Uterus (tissue), 2 donors: ENCODE measurements around the gene RAN.

Experiments used
- CTCF ChIP-seq, 4 experiments: fragments of 200-600 bp in 2 of 4; fragments of 450-650 bp in 2 of 4; sonication (generic) in 2 of 4; IDR thresholded peaks; one replicate each; pipeline ENCODE4 v1.5.1; 2016 to 2019; ENCODE audit warnings: antibody characterized with exemption in 4 of 4, mild to moderate bottlenecking in 2 of 4, moderate library complexity in 1 of 4
- POLR2A ChIP-seq, 2 donors: fragments of 450-650 bp; IDR thresholded peaks; one replicate each; pipeline ENCODE4 v1.6.1; 2016; ENCODE audit warnings: antibody characterized with exemption in 2 of 2, mild to moderate bottlenecking in 1 of 2, moderate library complexity in 1 of 2

- TF ChIP-seq CTCF (IDR thresholded peaks at IDR 0.05) (no peak), POLR2A (IDR thresholded peaks at IDR 0.05) (no peak)
These were observed 32.0 kb upstream of the RAN start for GRCh38 chr12:130839770-130840404.
